HepG2 (cell line): Measurements from ENCODE around the gene KMT5C. TPM values are rescaled to one million over a fixed set of nuclear protein-coding genes. Genes with fewer than 3 reads are reported as not detected.

Experiments
- CSRNP2 ChIP-seq: sonication (generic); formaldehyde crosslinking; conservative IDR thresholded peaks from 2 replicates; pipeline ENCODE4 v1.8.0; 2022; ENCODE audit warnings: low read depth, missing genetic modification reagents
- DMTF1 ChIP-seq: sonication (generic); formaldehyde crosslinking; IDR thresholded peaks from 2 replicates; pipeline ENCODE4 v1.4.0; 2020; ENCODE audit warnings: mild to moderate bottlenecking, missing genetic modification reagents
- ETV5 ChIP-seq: IDR thresholded peaks from 2 replicates; pipeline ENCODE4 v1.6.1; 2018; ENCODE audit warnings: missing biosample characterization, missing genetic modification reagents, inconsistent platforms, borderline replicate concordance
- GATAD2A ChIP-seq: IDR thresholded peaks from 2 replicates; pipeline ENCODE4 v1.6.1; 2016
- HHEX ChIP-seq: IDR thresholded peaks from 2 replicates; pipeline ENCODE4 v1.6.1; 2016; ENCODE audit warnings: control low read depth
- ISL2 ChIP-seq: sonication (generic); formaldehyde crosslinking; IDR thresholded peaks from 2 replicates; pipeline ENCODE4 v1.5.0; 2020; ENCODE audit warnings: missing genetic modification reagents
- MAZ ChIP-seq, 2 experiments: sonication (generic) in 1 of 2; formaldehyde crosslinking in 1 of 2; IDR thresholded peaks; 2 replicates each; pipeline versions ENCODE4 v1.5.0 to v1.6.1; 2012 to 2020; ENCODE audit warnings: low read depth in 2 of 2, mild to moderate bottlenecking in 2 of 2, borderline replicate concordance in 1 of 2, improper control_type of control experiment in 1 of 2, low read length in 1 of 2, missing genetic modification reagents in 1 of 2, moderate library complexity in 1 of 2
- NKX3-1 ChIP-seq: sonication (generic); formaldehyde crosslinking; IDR thresholded peaks from 2 replicates; pipeline ENCODE4 v1.5.0; 2020; ENCODE audit warnings: missing genetic modification reagents
- NRL ChIP-seq: sonication (generic); formaldehyde crosslinking; IDR thresholded peaks from 2 replicates; pipeline ENCODE4 v1.5.0; 2020; ENCODE audit warnings: missing genetic modification reagents, mild to moderate bottlenecking, moderate library complexity, borderline replicate concordance
- PHF8 ChIP-seq: sonication (generic); formaldehyde crosslinking; IDR thresholded peaks from 2 replicates; pipeline ENCODE4 v1.5.0; 2020; ENCODE audit warnings: missing genetic modification reagents
- RBFOX2 ChIP-seq: fragments of 200-400 bp; formaldehyde crosslinking; IDR thresholded peaks from 2 replicates; pipeline ENCODE4 v1.6.1; 2017; ENCODE audit warnings: low read depth, mild to moderate bottlenecking, low read length
- SALL1 ChIP-seq: sonication (generic); formaldehyde crosslinking; IDR thresholded peaks from 2 replicates; pipeline ENCODE4 v1.8.0; 2022; ENCODE audit warnings: mild to moderate bottlenecking, missing genetic modification reagents
- SAP130 ChIP-seq: IDR thresholded peaks from 2 replicates; pipeline ENCODE4 v1.6.1; 2016; ENCODE audit warnings: low read depth
- SP140L ChIP-seq: sonication (generic); formaldehyde crosslinking; IDR thresholded peaks from 2 replicates; pipeline ENCODE4 v1.4.0; 2020; ENCODE audit warnings: missing genetic modification reagents, borderline replicate concordance
- STAG1 ChIP-seq: sonication (generic); formaldehyde crosslinking; IDR thresholded peaks from 2 replicates; pipeline ENCODE4 v1.4.0; 2020; ENCODE audit warnings: missing genetic modification reagents
- TAF1 ChIP-seq: sonication (generic); formaldehyde crosslinking; IDR thresholded peaks from 2 replicates; pipeline ENCODE4 v1.4.0; 2020; ENCODE audit warnings: missing genetic modification reagents
- TBX2 ChIP-seq: sonication (generic); formaldehyde crosslinking; IDR thresholded peaks from 2 replicates; pipeline ENCODE4 v1.5.0; 2020; ENCODE audit warnings: missing genetic modification reagents, mild to moderate bottlenecking, borderline replicate concordance
- THAP9 ChIP-seq: sonication (generic); formaldehyde crosslinking; IDR thresholded peaks from 2 replicates; pipeline ENCODE4; 2020; ENCODE audit warnings: missing genetic modification reagents, mild to moderate bottlenecking, borderline replicate concordance
- YEATS2 ChIP-seq: sonication (generic); formaldehyde crosslinking; IDR thresholded peaks from 2 replicates; pipeline ENCODE4 v1.4.0; 2020; ENCODE audit warnings: missing genetic modification reagents, borderline replicate concordance
- ZFP90 ChIP-seq: sonication (generic); formaldehyde crosslinking; IDR thresholded peaks from 2 replicates; pipeline ENCODE4 v1.8.0; 2022; ENCODE audit warnings: missing genetic modification reagents, mild to moderate bottlenecking, inconsistent platforms, borderline replicate concordance
- ZNF256 ChIP-seq: sonication (generic); formaldehyde crosslinking; conservative IDR thresholded peaks from 2 replicates; pipeline ENCODE4 v1.4.0; 2020; ENCODE audit warnings: missing genetic modification reagents
- ZNF501 ChIP-seq: sonication (generic); formaldehyde crosslinking; IDR thresholded peaks from 2 replicates; pipeline ENCODE4 v1.5.1; 2020; ENCODE audit warnings: mild to moderate bottlenecking, moderate library complexity, missing genetic modification reagents
- ZSCAN31 ChIP-seq: sonication (generic); formaldehyde crosslinking; IDR thresholded peaks from 2 replicates; pipeline ENCODE4 v1.5.0; 2020; ENCODE audit warnings: low read depth, mild to moderate bottlenecking, missing genetic modification reagents
- polyA plus RNA-seq, 8 experiments: library from polyadenylated mRNA; depleted of rRNA in 3 of 8; stranded (reverse) in 7 of 8; unstranded in 1 of 8; fragments of >200 nt; fragmentation: Illumina TruSeq in 4 of 8; extraction: Trizol in 4 of 8; gene quantifications; 2 replicates each; pipeline versions ENCODE4 v1.2.1 to v1.2.3, GENCODE V29; 2011 to 2016; ENCODE audit warnings: low read depth in 4 of 8, missing spikeins in 1 of 8, mixed read lengths in 1 of 8; ENCODE audit not compliant: insufficient read depth in 1 of 8
- total RNA-seq, 5 experiments: library from RNA; depleted of rRNA; stranded (reverse); fragments of >200 nt; fragmentation: Illumina TruSeq; extraction: Trizol; gene quantifications; 2 replicates each; pipeline ENCODE4 v1.2.3, GENCODE V29; 2016; ENCODE audit warnings: low read depth in 1 of 5

KMT5C gene
- total and polyA plus RNA-seq, 2 of the 13 experiments (the other 11 are each of a cell fraction or from before 2014, with no cell fraction given): 5.5 to 9.0 TPM

- TF ChIP-seq MAZ (IDR thresholded peaks at IDR 0.05; ENCODE audit: borderline replicate concordance, low read depth, low read length) (peak; percentile 59; the same call in 1 of the 2 replicates), MAZ (CRISPR knock-in tag; IDR thresholded peaks at IDR 0.05; ENCODE audit: low read depth) (peak; percentile 62; the same call in 1 of the 2 replicates), THAP9 (peak; percentile 49; the same call in 1 of the 2 replicates), PHF8 (CRISPR knock-in tag) (peak; percentile 36; the same call in 1 of the 2 replicates), ZSCAN31 (peak; percentile 57; the same call in 1 of the 2 replicates), SALL1 (CRISPR knock-in tag) (peak; percentile 48), STAG1 (CRISPR knock-in tag) (peak; percentile 78), CSRNP2 (no peak), ZNF501 (CRISPR knock-in tag) (peak; percentile 56; the same call in 1 of the 2 replicates), DMTF1 (no peak), NKX3-1 (CRISPR knock-in tag) (no peak), NRL (CRISPR knock-in tag) (no peak; the same call in none of the 2 replicates), RBFOX2 (peak; percentile 53), HHEX (CRISPR knock-in tag) (0 out of 2 replicates have a peak, but pooled peaks have one; percentile 6), TAF1 (CRISPR knock-in tag) (peak; percentile 25; the same call in 1 of the 2 replicates), ZNF256 (CRISPR knock-in tag) (peak; percentile 71; the same call in 1 of the 2 replicates), TBX2 (CRISPR knock-in tag) (peak; percentile 5; the same call in 1 of the 2 replicates), ISL2 (CRISPR knock-in tag) (no peak), SAP130 (CRISPR knock-in tag) (peak; percentile 31), ETV5 (0 out of 2 replicates have a peak, but pooled peaks have one; percentile 34), SP140L (CRISPR knock-in tag) (no peak), YEATS2 (peak; percentile 62; the same call in 1 of the 2 replicates), ZFP90 (CRISPR knock-in tag) (0 out of 2 replicates have a peak, but pooled peaks have one; percentile 42), GATAD2A (peak; percentile 48)
Measured at GRCh38 chr19:55301459-55302317, 38.0 kb upstream of the KMT5C start (continued).
